Gastrocnemius medialis (tissue), 4 donors: ENCODE data around the gene NOS1AP.

ENCODE experiments used
- POLR2A ChIP-seq, 2 donors: fragments of 450-650 bp; IDR thresholded peaks; one replicate each; pipeline ENCODE4 v1.6.1; 2017; ENCODE audit warnings: antibody characterized with exemption in 2 of 2, mild to moderate bottlenecking in 2 of 2, moderate library complexity in 2 of 2
- TF ChIP-seq, protein P1 (sequence below), 5 experiments: fragments of 450-650 bp in 3 of 5; fragments of 200-600 bp in 2 of 5; sonication (generic) in 2 of 5; IDR thresholded peaks in 4 of 5; conservative IDR thresholded peaks in 1 of 5; 1 replicate in 4 of 5; 2 replicates in 1 of 5; pipeline ENCODE4 v1.5.1; 2016 to 2019; ENCODE audit warnings: antibody characterized with exemption in 5 of 5, mild to moderate bottlenecking in 3 of 5, moderate library complexity in 3 of 5

GRCh38 chr1:162400790-162401355, 331.4 kb downstream of the NOS1AP start:
- TF ChIP-seq, protein P1, sequence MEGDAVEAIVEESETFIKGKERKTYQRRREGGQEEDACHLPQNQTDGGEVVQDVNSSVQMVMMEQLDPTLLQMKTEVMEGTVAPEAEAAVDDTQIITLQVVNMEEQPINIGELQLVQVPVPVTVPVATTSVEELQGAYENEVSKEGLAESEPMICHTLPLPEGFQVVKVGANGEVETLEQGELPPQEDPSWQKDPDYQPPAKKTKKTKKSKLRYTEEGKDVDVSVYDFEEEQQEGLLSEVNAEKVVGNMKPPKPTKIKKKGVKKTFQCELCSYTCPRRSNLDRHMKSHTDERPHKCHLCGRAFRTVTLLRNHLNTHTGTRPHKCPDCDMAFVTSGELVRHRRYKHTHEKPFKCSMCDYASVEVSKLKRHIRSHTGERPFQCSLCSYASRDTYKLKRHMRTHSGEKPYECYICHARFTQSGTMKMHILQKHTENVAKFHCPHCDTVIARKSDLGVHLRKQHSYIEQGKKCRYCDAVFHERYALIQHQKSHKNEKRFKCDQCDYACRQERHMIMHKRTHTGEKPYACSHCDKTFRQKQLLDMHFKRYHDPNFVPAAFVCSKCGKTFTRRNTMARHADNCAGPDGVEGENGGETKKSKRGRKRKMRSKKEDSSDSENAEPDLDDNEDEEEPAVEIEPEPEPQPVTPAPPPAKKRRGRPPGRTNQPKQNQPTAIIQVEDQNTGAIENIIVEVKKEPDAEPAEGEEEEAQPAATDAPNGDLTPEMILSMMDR (IDR thresholded peaks at IDR 0.05 in 4 of 5, conservative IDR thresholded peaks at IDR 0.05 in 1 of 5) = no peak
- TF ChIP-seq POLR2A (IDR thresholded peaks at IDR 0.05) = no peak
